ENCODE data around the gene MAGI1. TPM values are rescaled to one million over a fixed set of nuclear protein-coding genes. Genes with fewer than 3 reads are reported as not detected.

MAGI1 gene
- total RNA-seq, 3 donors from 2014 or later (not counting 1 experiment from before 2014, with no cell fraction given), result not detected

- no peak overlapping the region for H3K4me3 Mint-ChIP-seq
- no peak for DNase-seq
- whole genome bisulfite sequencing (ENCODE audit: insufficient coverage), result 64% methylated on average over 5 of the region's 5 CpGs
Observed at GRCh38 chr3:65824166-65824565, 214.6 kb downstream of the MAGI1 start.

GRCh38 chr3:65820600-65820999, 218.1 kb downstream of the MAGI1 start:
- no peak overlapping the region for H3K27ac Mint-ChIP-seq

More at GRCh38 chr3:65824166-65824565, 214.6 kb downstream of the MAGI1 start:
- H3K4me1 Mint-ChIP-seq, result no peaks in the 10 kb centered on the region
- TF ChIP-seq CTCF (IDR thresholded peaks at IDR 0.05), result no peak
- H3K27me3 Mint-ChIP-seq (ENCODE audit: low read depth in 2 of 2), result no peaks in the 10 kb centered on the region
- no peaks in the 10 kb centered on the region for H3K27me3 ChIP-seq (ENCODE audit: control insufficient read depth, insufficient read depth, low read length)
- H3K9me3 ChIP-seq (ENCODE audit: control insufficient read depth, insufficient read depth, low read length), result no peaks in the 10 kb centered on the region
- H3K36me3 Mint-ChIP-seq, result no peaks in the 10 kb centered on the region
- no peak for ATAC-seq
- no peak overlapping the region for H3K27ac ChIP-seq (ENCODE audit: low read length)
- H3K4me3 ChIP-seq (ENCODE audit: low read length), result no peak overlapping the region
- H3K9me3 Mint-ChIP-seq, result peaks cover 0 to 3% of the 10 kb centered on the region in 2 donors
- intact Hi-C loops (cut with micrococcal nuclease), result no loop called here
- no peaks in the 10 kb centered on the region for H3K4me1 ChIP-seq (ENCODE audit: control insufficient read depth, insufficient read depth, low read length)
- no peak overlapping the region for H3K27ac Mint-ChIP-seq
- no peaks in the 10 kb centered on the region for H3K36me3 ChIP-seq (ENCODE audit: control insufficient read depth, insufficient read depth, low read length)

GRCh38 chr3:65819896-65820295, 218.8 kb downstream of the MAGI1 start:
- peaks cover 3 to 4% of the 10 kb centered on the region in 2 donors for H3K9me3 Mint-ChIP-seq
- no peak for DNase-seq

More at GRCh38 chr3:65820600-65820999, 218.1 kb downstream of the MAGI1 start:
- WGBS (ENCODE audit: insufficient coverage), result 46% methylated on average over 1 of the region's 1 CpG
- no peaks in the 10 kb centered on the region for H3K27me3 ChIP-seq (ENCODE audit: control insufficient read depth, insufficient read depth, low read length)
- no peak overlapping the region for H3K27ac ChIP-seq (ENCODE audit: low read length)
- Mint-ChIP-seq H3K4me1 (no peaks in the 10 kb centered on the region), H3K4me3 (no peak overlapping the region), H3K9me3 (peaks cover 3 to 4% of the 10 kb centered on the region in 2 donors), H3K27me3 (ENCODE audit: low read depth in 2 of 2) (peaks cover 0 to 3% of the 10 kb centered on the region in 2 donors), H3K36me3 (no peaks in the 10 kb centered on the region)
- no peaks in the 10 kb centered on the region for H3K9me3 ChIP-seq (ENCODE audit: control insufficient read depth, insufficient read depth, low read length)
- no peaks in the 10 kb centered on the region for H3K36me3 ChIP-seq (ENCODE audit: control insufficient read depth, insufficient read depth, low read length)
- no peak overlapping the region for H3K4me3 ChIP-seq (ENCODE audit: low read length)
- no peaks in the 10 kb centered on the region for H3K4me1 ChIP-seq (ENCODE audit: control insufficient read depth, insufficient read depth, low read length)
- no peak for ATAC-seq
- DNase-seq, result no peak
- intact Hi-C loops (cut with micrococcal nuclease), result no loop called here
- TF ChIP-seq CTCF (IDR thresholded peaks at IDR 0.05), result no peak

More at GRCh38 chr3:65819896-65820295, 218.8 kb downstream of the MAGI1 start:
- Histone ChIP-seq H3K27ac (ENCODE audit: low read length) (no peak overlapping the region), H3K27me3 (ENCODE audit: control insufficient read depth, insufficient read depth, low read length) (no peaks in the 10 kb centered on the region), H3K36me3 (ENCODE audit: control insufficient read depth, insufficient read depth, low read length) (no peaks in the 10 kb centered on the region), H3K4me3 (ENCODE audit: low read length) (no peak overlapping the region), H3K9me3 (ENCODE audit: control insufficient read depth, insufficient read depth, low read length) (no peaks in the 10 kb centered on the region), H3K4me1 (ENCODE audit: control insufficient read depth, insufficient read depth, low read length) (no peaks in the 10 kb centered on the region)
- no peak for ATAC-seq
- intact Hi-C loops (cut with micrococcal nuclease), result no loop called here
- no peak overlapping the region for H3K27ac Mint-ChIP-seq
- H3K4me1 Mint-ChIP-seq, result no peaks in the 10 kb centered on the region
- peaks cover 0 to 3% of the 10 kb centered on the region in 2 donors for H3K27me3 Mint-ChIP-seq (ENCODE audit: low read depth in 2 of 2)
- no peak for TF ChIP-seq CTCF (IDR thresholded peaks at IDR 0.05)
- H3K4me3 Mint-ChIP-seq, result no peak overlapping the region
- H3K36me3 Mint-ChIP-seq, result no peaks in the 10 kb centered on the region

All from natural killer cell (primary cell).